Transverse colon (tissue), 4 donors: Measurements from ENCODE around the gene PROCA1.
"Not testable (repeated sequence)": the region's sequence is repeated elsewhere in the genome, so short reads cannot be mapped to it uniquely, and the experiment has no call there.

Experiments used
- EP300 ChIP-seq: sonication (generic); formaldehyde crosslinking; IDR thresholded peaks from one replicate; pipeline ENCODE4 v1.6.1; 2017; ENCODE audit warnings: antibody characterized with exemption, low read depth
- POLR2A ChIP-seq: fragments of 450-650 bp; IDR thresholded peaks from one replicate; pipeline ENCODE4 v1.6.1; 2016; ENCODE audit warnings: antibody characterized with exemption, mild to moderate bottlenecking, moderate library complexity
- POLR2AphosphoS5 ChIP-seq, 3 donors: sonication (generic); formaldehyde crosslinking; IDR thresholded peaks; one replicate each; pipeline ENCODE4 v1.6.1; 2016; ENCODE audit warnings: antibody characterized with exemption in 3 of 3
- TF ChIP-seq, protein P1 (sequence below), 5 experiments: fragments of 200-600 bp in 3 of 5; fragments of 450-650 bp in 2 of 5; sonication (generic) in 3 of 5; IDR thresholded peaks; 1 replicate in 2 of 5; 2 replicates in 3 of 5; pipeline ENCODE4 v1.5.1; 2016 to 2017; ENCODE audit warnings: antibody characterized with exemption in 5 of 5, inconsistent platforms in 3 of 5, mild to moderate bottlenecking in 2 of 5, moderate library complexity in 1 of 5

DNA sequence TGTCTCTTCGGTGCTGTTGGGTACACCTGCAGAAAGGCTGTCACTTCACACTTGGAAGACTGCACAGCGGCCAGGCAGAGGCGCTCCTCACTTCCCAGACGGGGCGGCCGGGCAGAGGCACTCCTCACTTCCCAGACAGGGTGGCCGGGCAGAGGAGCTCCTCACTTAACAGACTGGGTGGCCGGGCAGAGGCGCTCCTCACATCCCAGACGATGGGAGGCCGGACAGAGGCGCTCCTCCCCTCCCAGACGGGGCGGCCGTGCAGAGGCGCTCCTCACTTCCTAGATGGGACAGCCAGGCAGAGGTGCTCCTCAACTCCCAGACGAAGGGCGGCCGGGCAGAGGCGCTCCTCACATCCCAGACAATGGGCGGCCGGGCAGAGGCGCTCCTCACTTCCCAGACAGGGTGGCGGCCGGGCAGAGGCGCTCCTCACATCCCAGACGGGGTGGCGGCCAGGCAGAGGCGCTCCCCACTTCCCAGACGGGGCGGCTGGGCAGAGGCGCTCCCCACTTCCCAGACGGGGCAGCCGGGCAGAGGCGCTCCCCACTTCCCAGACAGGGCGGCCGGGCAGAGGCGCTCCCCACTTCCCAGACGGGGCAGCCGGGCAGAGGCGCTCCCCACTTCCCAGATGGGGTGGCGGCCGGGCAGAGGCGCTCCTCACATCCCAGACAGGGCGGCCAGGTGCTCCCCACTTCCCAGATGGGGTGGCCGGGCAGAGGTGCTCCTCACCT, 52.8 kb downstream of the PROCA1 start:
- not testable (repeated sequence) for TF ChIP-seq POLR2AphosphoS5 (IDR thresholded peaks at IDR 0.05); EP300; POLR2A
- TF ChIP-seq, protein P1, sequence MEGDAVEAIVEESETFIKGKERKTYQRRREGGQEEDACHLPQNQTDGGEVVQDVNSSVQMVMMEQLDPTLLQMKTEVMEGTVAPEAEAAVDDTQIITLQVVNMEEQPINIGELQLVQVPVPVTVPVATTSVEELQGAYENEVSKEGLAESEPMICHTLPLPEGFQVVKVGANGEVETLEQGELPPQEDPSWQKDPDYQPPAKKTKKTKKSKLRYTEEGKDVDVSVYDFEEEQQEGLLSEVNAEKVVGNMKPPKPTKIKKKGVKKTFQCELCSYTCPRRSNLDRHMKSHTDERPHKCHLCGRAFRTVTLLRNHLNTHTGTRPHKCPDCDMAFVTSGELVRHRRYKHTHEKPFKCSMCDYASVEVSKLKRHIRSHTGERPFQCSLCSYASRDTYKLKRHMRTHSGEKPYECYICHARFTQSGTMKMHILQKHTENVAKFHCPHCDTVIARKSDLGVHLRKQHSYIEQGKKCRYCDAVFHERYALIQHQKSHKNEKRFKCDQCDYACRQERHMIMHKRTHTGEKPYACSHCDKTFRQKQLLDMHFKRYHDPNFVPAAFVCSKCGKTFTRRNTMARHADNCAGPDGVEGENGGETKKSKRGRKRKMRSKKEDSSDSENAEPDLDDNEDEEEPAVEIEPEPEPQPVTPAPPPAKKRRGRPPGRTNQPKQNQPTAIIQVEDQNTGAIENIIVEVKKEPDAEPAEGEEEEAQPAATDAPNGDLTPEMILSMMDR (IDR thresholded peaks at IDR 0.05) = not testable (repeated sequence)
